H9 (cell line): ENCODE data around the gene ITGA11. TPM values are rescaled to one million over a fixed set of nuclear protein-coding genes. Genes with fewer than 3 reads are reported as not detected.
A peak's percentile ranks its signal among the peaks of the same experiment; 100 is the strongest.

Experiments
- DNase-seq: peaks from one replicate; pipeline ENCODE4 v3.0.0-alpha.2; 2017
- H2AFZ ChIP-seq: one replicate; pipeline ENCODE4 v1.6.1; 2013; ENCODE audit warnings: mild to moderate bottlenecking, low read length, control low read depth, moderate library complexity
- H2AK5ac ChIP-seq: 2 replicates; pipeline ENCODE4 v1.6.1; 2013; ENCODE audit warnings: low read length, control low read depth, mixed read lengths; ENCODE audit not compliant: insufficient read length
- H2BK120ac ChIP-seq: one replicate; pipeline ENCODE4 v1.6.1; 2013; ENCODE audit warnings: low read depth, mild to moderate bottlenecking, low read length, control low read depth, inconsistent platforms; ENCODE audit not compliant: poor library complexity, severe bottlenecking
- H2BK12ac ChIP-seq: 2 replicates; pipeline ENCODE4 v1.6.1; 2013; ENCODE audit warnings: low read length, control low read depth, mixed read lengths, low read depth; ENCODE audit not compliant: insufficient read length
- H2BK15ac ChIP-seq: 2 replicates; pipeline ENCODE4 v1.6.1; 2013; ENCODE audit warnings: low read depth, low read length, control low read depth
- H2BK20ac ChIP-seq: one replicate; pipeline ENCODE4 v1.6.1; 2013; ENCODE audit warnings: low read depth, mild to moderate bottlenecking, low read length, control low read depth, inconsistent platforms; ENCODE audit not compliant: poor library complexity, severe bottlenecking
- H2BK5ac ChIP-seq: 2 replicates; pipeline ENCODE4 v1.6.1; 2013; ENCODE audit warnings: low read length, control low read depth, mixed read lengths; ENCODE audit not compliant: insufficient read length
- H3K14ac ChIP-seq: 2 replicates; pipeline ENCODE4 v1.6.1; 2013; ENCODE audit warnings: low read length, control low read depth; ENCODE audit not compliant: insufficient read depth
- H3K18ac ChIP-seq: 2 replicates; pipeline ENCODE4 v1.6.1; 2013; ENCODE audit warnings: low read depth, mild to moderate bottlenecking, mixed read lengths, low read length, control low read depth; ENCODE audit not compliant: insufficient read length
- H3K23ac ChIP-seq: 2 replicates; pipeline ENCODE4 v1.6.1; 2013; ENCODE audit warnings: low read length, control low read depth, mixed read lengths, low read depth; ENCODE audit not compliant: insufficient read length
- H3K23me2 ChIP-seq: 2 replicates; pipeline ENCODE4 v1.6.1; 2013; ENCODE audit warnings: low read depth, mild to moderate bottlenecking, mixed read lengths, low read length, control low read depth; ENCODE audit not compliant: insufficient read length, poor library complexity, severe bottlenecking
- H3K27ac ChIP-seq: 2 replicates; pipeline ENCODE4 v1.5.1; 2013; ENCODE audit warnings: low read length, control low read depth, mixed read lengths, low read depth; ENCODE audit not compliant: insufficient read length
- H3K27me3 ChIP-seq: 2 replicates; pipeline ENCODE4 v1.6.1; 2013; ENCODE audit warnings: low read length, control low read depth, inconsistent platforms; ENCODE audit not compliant: insufficient read depth
- H3K4ac ChIP-seq: 2 replicates; pipeline ENCODE4 v1.6.1; 2013; ENCODE audit warnings: low read depth, mild to moderate bottlenecking, control low read depth, inconsistent platforms, low read length, moderate library complexity
- H3K4me1 ChIP-seq: 2 replicates; pipeline ENCODE4 v1.6.1; 2013; ENCODE audit warnings: low read length, control low read depth, inconsistent platforms; ENCODE audit not compliant: insufficient read depth
- H3K4me2 ChIP-seq: 2 replicates; pipeline ENCODE4 v1.6.1; 2013; ENCODE audit warnings: low read length, control low read depth, mixed read lengths; ENCODE audit not compliant: insufficient read length, insufficient read depth
- H3K56ac ChIP-seq: 2 replicates; pipeline ENCODE4 v1.6.1; 2013; ENCODE audit warnings: low read depth, mild to moderate bottlenecking, mixed read lengths, low read length, control low read depth; ENCODE audit not compliant: insufficient read length
- H3K79me1 ChIP-seq: 2 replicates; pipeline ENCODE4 v1.6.1; 2013; ENCODE audit warnings: low read depth, mild to moderate bottlenecking, moderate library complexity, low read length, control low read depth, inconsistent platforms; ENCODE audit not compliant: insufficient read depth, poor library complexity, severe bottlenecking
- H3K79me2 ChIP-seq: 2 replicates; pipeline ENCODE4 v1.6.1; 2013; ENCODE audit warnings: low read length, control low read depth, inconsistent platforms; ENCODE audit not compliant: insufficient read depth
- H3K9ac ChIP-seq: 2 replicates; pipeline ENCODE4 v1.6.1; 2013; ENCODE audit warnings: low read length, control low read depth, mixed read lengths; ENCODE audit not compliant: insufficient read length; ENCODE audit errors: extremely low read depth
- H3K9me3 ChIP-seq: one replicate; pipeline ENCODE4 v1.6.1; 2013; ENCODE audit warnings: low read depth, low read length, inconsistent platforms; ENCODE audit not compliant: control insufficient read depth
- H3T11ph ChIP-seq: one replicate; pipeline ENCODE4 v1.6.1; 2013; ENCODE audit warnings: mild to moderate bottlenecking, low read length, control low read depth, inconsistent platforms
- H4K20me1 ChIP-seq: one replicate; pipeline ENCODE4 v1.6.1; 2013; ENCODE audit not compliant: control insufficient read depth, insufficient read length, insufficient read depth
- H4K5ac ChIP-seq: 2 replicates; pipeline ENCODE4 v1.6.1; 2013; ENCODE audit warnings: low read depth, mild to moderate bottlenecking, mixed read lengths, low read length, control low read depth; ENCODE audit not compliant: insufficient read length
- H4K8ac ChIP-seq: replicated peaks from 2 replicates; pipeline ENCODE4 v1.6.1; 2013; ENCODE audit warnings: low read length, control low read depth, mixed read lengths, low read depth; ENCODE audit not compliant: insufficient read length
- H4K91ac ChIP-seq: 2 replicates; pipeline ENCODE4 v1.6.1; 2013; ENCODE audit warnings: low read depth, mild to moderate bottlenecking, moderate library complexity, mixed read lengths, low read length, control low read depth; ENCODE audit not compliant: insufficient read length
- H3K27ac Mint-ChIP-seq, 3 experiments: 2 replicates in 2 of 3; 3 replicates in 1 of 3; pipeline ENCODE4 v1.8.0; 2020 to 2021; ENCODE audit warnings: mixed read lengths in 3 of 3, mild to moderate bottlenecking in 1 of 3, moderate library complexity in 1 of 3
- H3K27me3 Mint-ChIP-seq: 2 replicates; pipeline ENCODE4 v1.8.0; 2021; ENCODE audit warnings: low read depth, mild to moderate bottlenecking, moderate library complexity, mixed read lengths
- H3K36me3 Mint-ChIP-seq, 3 experiments: 2 replicates in 2 of 3; 3 replicates in 1 of 3; pipeline ENCODE4 v1.8.0; 2020 to 2021; ENCODE audit warnings: low read depth in 3 of 3, mixed read lengths in 3 of 3; ENCODE audit not compliant: insufficient read depth in 1 of 3
- H3K4me1 Mint-ChIP-seq, 2 experiments: 2 replicates each; pipeline ENCODE4 v1.8.0; 2020; ENCODE audit warnings: mixed read lengths in 2 of 2
- H3K4me3 Mint-ChIP-seq, 2 experiments: 2 replicates in 1 of 2; 3 replicates in 1 of 2; pipeline ENCODE4 v1.8.0; 2020 to 2021; ENCODE audit warnings: mild to moderate bottlenecking in 2 of 2, mixed read lengths in 2 of 2, moderate library complexity in 1 of 2
- H3K9me3 Mint-ChIP-seq, 2 experiments: 2 replicates in 1 of 2; 3 replicates in 1 of 2; pipeline ENCODE4 v1.8.0; 2020; ENCODE audit warnings: mild to moderate bottlenecking in 2 of 2, mixed read lengths in 2 of 2, moderate library complexity in 1 of 2
- WGBS: extraction: QIAGEN DNeasy Blood & Tissue Kit; methylation state at CpG from one replicate; pipeline ENCODE4 v1.1.7; 2013; ENCODE audit warnings: missing lambda C conversion rate, low lambda C conversion rate, mixed read lengths; ENCODE audit not compliant: insufficient read length; ENCODE audit errors: extremely low coverage; 5-methylcytosine and 5-hydroxymethylcytosine counted together
- total RNA-seq: library from RNA; stranded (reverse); gene quantifications from 2 replicates; pipeline ENCODE4 v1.2.1, GENCODE V29; 2021
- TF ChIP-seq, protein P1 (sequence below): fragments of 200-600 bp; sonication (generic); conservative IDR thresholded peaks from 3 replicates; pipeline ENCODE4 v1.8.0; 2021; ENCODE audit warnings: antibody characterized with exemption, mild to moderate bottlenecking

ITGA11 gene
- total RNA-seq, 1 experiment from 2014 or later = 0.07 TPM

- Histone ChIP-seq H3K4ac (no peak overlapping the region), H2AK5ac (no peak overlapping the region), H3K18ac (no peak overlapping the region), H3K23ac (no peak overlapping the region), H3K4me2 (peak overlapping the region; percentile 12), H2BK20ac (no peak overlapping the region), H4K8ac (no peak overlapping the region), H4K5ac (no peak overlapping the region), H2BK15ac (no peak overlapping the region), H4K20me1 (no peaks in the 10 kb centered on the region), H3K79me1 (no peaks in the 10 kb centered on the region), H3K14ac (no peak overlapping the region), H4K91ac (no peak overlapping the region), H3K9me3 (no peaks in the 10 kb centered on the region), H3K56ac (no peak overlapping the region), H3K79me2 (no peaks in the 10 kb centered on the region), H3K27ac (no peak overlapping the region), H2BK120ac (no peak overlapping the region), H3T11ph (no peak overlapping the region), H3K4me1 (no peaks in the 10 kb centered on the region), H3K9ac (no peak overlapping the region), H3K27me3 (peaks cover 34% of the 10 kb centered on the region; the same call in 1 of the 2 replicates), H3K23me2 (peaks cover 6% of the 10 kb centered on the region), H2BK5ac (no peak overlapping the region), H2BK12ac (no peak overlapping the region), H2AFZ (no peak overlapping the region)
- DNase-seq = peak; percentile 19
- H3K27ac Mint-ChIP-seq = no peak overlapping the region
- TF ChIP-seq, protein P1, sequence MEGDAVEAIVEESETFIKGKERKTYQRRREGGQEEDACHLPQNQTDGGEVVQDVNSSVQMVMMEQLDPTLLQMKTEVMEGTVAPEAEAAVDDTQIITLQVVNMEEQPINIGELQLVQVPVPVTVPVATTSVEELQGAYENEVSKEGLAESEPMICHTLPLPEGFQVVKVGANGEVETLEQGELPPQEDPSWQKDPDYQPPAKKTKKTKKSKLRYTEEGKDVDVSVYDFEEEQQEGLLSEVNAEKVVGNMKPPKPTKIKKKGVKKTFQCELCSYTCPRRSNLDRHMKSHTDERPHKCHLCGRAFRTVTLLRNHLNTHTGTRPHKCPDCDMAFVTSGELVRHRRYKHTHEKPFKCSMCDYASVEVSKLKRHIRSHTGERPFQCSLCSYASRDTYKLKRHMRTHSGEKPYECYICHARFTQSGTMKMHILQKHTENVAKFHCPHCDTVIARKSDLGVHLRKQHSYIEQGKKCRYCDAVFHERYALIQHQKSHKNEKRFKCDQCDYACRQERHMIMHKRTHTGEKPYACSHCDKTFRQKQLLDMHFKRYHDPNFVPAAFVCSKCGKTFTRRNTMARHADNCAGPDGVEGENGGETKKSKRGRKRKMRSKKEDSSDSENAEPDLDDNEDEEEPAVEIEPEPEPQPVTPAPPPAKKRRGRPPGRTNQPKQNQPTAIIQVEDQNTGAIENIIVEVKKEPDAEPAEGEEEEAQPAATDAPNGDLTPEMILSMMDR = no peak
- peaks cover 83% of the 10 kb centered on the region for H3K27me3 Mint-ChIP-seq
- WGBS = no CpG with 5 or more reads among the region's 12 CpGs
- peaks cover 13 to 19% of the 10 kb centered on the region in 2 experiments for H3K4me1 Mint-ChIP-seq
- no peaks in the 10 kb centered on the region; a peak in 1 of 5 replicates for H3K9me3 Mint-ChIP-seq
- H3K36me3 Mint-ChIP-seq = no peaks in the 10 kb centered on the region
- H3K4me3 Mint-ChIP-seq = peak overlapping the region in 1 of 2 experiments; percentile 58; a peak in 3 of 5 replicates
These were observed 1.4 kb downstream of the ITGA11 start for GRCh38 chr15:68430471-68431036.
